Astrocyte (in vitro differentiated cells and primary cell): ENCODE measurements around the gene MAGI1. TPM values are rescaled to one million over a fixed set of nuclear protein-coding genes. Genes with fewer than 3 reads are reported as not detected.

ENCODE experiments used
- DNase-seq: peaks from one replicate; pipeline ENCODE4 v3.0.0-alpha.2; 2010; ENCODE audit warnings: low read depth
- FAIRE-seq: peaks from 2 replicates; lab custom pipeline; 2011; peaks lifted over from hg19 to GRCh38; lab: Jason Lieb, UNC
- H2AFZ ChIP-seq: 2 replicates; pipeline ENCODE4 v1.6.0; 2012; ENCODE audit warnings: low read depth, low read length, inconsistent platforms
- H3K27ac ChIP-seq: 2 replicates; pipeline ENCODE4 v1.5.1; 2011; ENCODE audit warnings: low read depth, low read length, inconsistent platforms
- H3K27me3 ChIP-seq: 2 replicates; pipeline ENCODE4 v1.6.0; 2011; ENCODE audit warnings: low read length, inconsistent platforms; ENCODE audit not compliant: insufficient read depth
- H3K36me3 ChIP-seq: 2 replicates; pipeline ENCODE4 v1.5.1; 2011; ENCODE audit warnings: low read length, inconsistent platforms; ENCODE audit not compliant: insufficient read depth
- H3K4me1 ChIP-seq: 2 replicates; pipeline ENCODE4 v1.5.1; 2011; ENCODE audit warnings: low read length, inconsistent platforms; ENCODE audit not compliant: insufficient read depth
- H3K4me2 ChIP-seq: 2 replicates; pipeline ENCODE4 v1.6.0; 2012; ENCODE audit warnings: low read length, inconsistent platforms
- H3K4me3 ChIP-seq: 2 replicates; pipeline ENCODE4 v1.5.1; 2011; ENCODE audit warnings: low read depth, mild to moderate bottlenecking, low read length, inconsistent platforms; ENCODE audit not compliant: insufficient read depth
- H3K79me2 ChIP-seq: 2 replicates; pipeline ENCODE4 v1.6.0; 2012; ENCODE audit warnings: mild to moderate bottlenecking, low read length, inconsistent platforms; ENCODE audit not compliant: insufficient read depth
- H3K9ac ChIP-seq: 2 replicates; pipeline ENCODE4 v1.6.0; 2012; ENCODE audit warnings: mild to moderate bottlenecking, low read length, inconsistent platforms
- H3K9me3 ChIP-seq: 2 replicates; pipeline ENCODE4 v1.5.1; 2012; ENCODE audit warnings: low read depth, mild to moderate bottlenecking, low read length, inconsistent platforms; ENCODE audit not compliant: insufficient read depth
- H4K20me1 ChIP-seq: 2 replicates; pipeline ENCODE4 v1.6.0; 2012; ENCODE audit warnings: low read length, inconsistent platforms; ENCODE audit not compliant: insufficient read depth
- H3K27ac Mint-ChIP-seq: one replicate; pipeline ENCODE4 v1.8.0; 2021; ENCODE audit warnings: mild to moderate bottlenecking, mixed read lengths; ENCODE audit not compliant: unreplicated experiment
- H3K27me3 Mint-ChIP-seq: one replicate; pipeline ENCODE4 v1.8.0; 2021; ENCODE audit warnings: low read depth, mixed read lengths; ENCODE audit not compliant: unreplicated experiment
- H3K36me3 Mint-ChIP-seq: one replicate; pipeline ENCODE4 v1.8.0; 2021; ENCODE audit warnings: low read depth, mixed read lengths; ENCODE audit not compliant: unreplicated experiment
- H3K4me1 Mint-ChIP-seq: one replicate; pipeline ENCODE4 v1.8.0; 2021; ENCODE audit warnings: low read depth, mixed read lengths; ENCODE audit not compliant: unreplicated experiment
- H3K4me3 Mint-ChIP-seq: one replicate; pipeline ENCODE4 v1.8.0; 2021; ENCODE audit warnings: mild to moderate bottlenecking, moderate library complexity, mixed read lengths; ENCODE audit not compliant: unreplicated experiment
- H3K9me3 Mint-ChIP-seq: one replicate; pipeline ENCODE4 v1.8.0; 2021; ENCODE audit warnings: mild to moderate bottlenecking, mixed read lengths; ENCODE audit not compliant: unreplicated experiment
- EZH2 ChIP-seq: IDR thresholded peaks from 2 replicates; pipeline ENCODE4 v1.6.1; 2012; ENCODE audit warnings: mild to moderate bottlenecking, low read length, inconsistent platforms; ENCODE audit not compliant: insufficient read depth
- total RNA-seq: library from RNA; stranded (reverse); gene quantifications from 2 replicates; pipeline ENCODE4 v1.2.1, GENCODE V29; 2021
- TF ChIP-seq, protein P1 (sequence below): IDR thresholded peaks from 2 replicates; pipeline ENCODE4 v1.5.1; 2011; ENCODE audit warnings: low read depth, mild to moderate bottlenecking, inconsistent platforms, low read length, moderate library complexity; ENCODE audit not compliant: insufficient read depth

Gene MAGI1
- total RNA-seq, 1 donor from 2014 or later, result 31.8 TPM

DNA sequence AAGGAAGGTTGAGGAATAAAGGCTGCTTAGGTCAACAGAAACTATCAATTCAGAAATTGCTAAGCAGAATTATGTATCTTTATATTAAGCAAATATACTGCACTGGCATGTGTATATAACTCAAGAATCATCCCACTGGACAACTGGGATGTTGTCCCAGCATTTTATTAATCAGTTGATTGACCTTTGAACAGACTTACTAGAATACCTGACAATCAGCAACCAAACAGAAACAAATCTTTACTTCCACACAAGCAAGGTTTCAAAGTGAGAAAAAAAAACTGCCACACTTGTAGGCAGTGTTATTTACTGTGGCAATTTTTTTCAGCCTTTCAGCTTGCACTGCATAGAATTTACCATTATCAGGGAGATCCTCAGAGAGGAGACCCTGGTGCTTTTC lies 218.8 kb downstream of the MAGI1 start:
- peaks cover 4% of the 10 kb centered on the region for H3K36me3 Mint-ChIP-seq
- no peak overlapping the region for H3K4me3 Mint-ChIP-seq
- FAIRE-seq (no peak), DNase-seq (no peak)
- Histone ChIP-seq H3K79me2 (peaks cover 4% of the 10 kb centered on the region), H3K36me3 (no peaks in the 10 kb centered on the region), H4K20me1 (peaks cover 18% of the 10 kb centered on the region), H3K9me3 (no peaks in the 10 kb centered on the region), H3K27me3 (no peaks in the 10 kb centered on the region), H3K9ac (no peak overlapping the region), H2AFZ (no peak overlapping the region), H3K4me1 (no peaks in the 10 kb centered on the region), H3K4me2 (no peak overlapping the region), H3K4me3 (no peak overlapping the region), H3K27ac (no peak overlapping the region)
- no peak for TF ChIP-seq EZH2
- TF ChIP-seq, protein P1, sequence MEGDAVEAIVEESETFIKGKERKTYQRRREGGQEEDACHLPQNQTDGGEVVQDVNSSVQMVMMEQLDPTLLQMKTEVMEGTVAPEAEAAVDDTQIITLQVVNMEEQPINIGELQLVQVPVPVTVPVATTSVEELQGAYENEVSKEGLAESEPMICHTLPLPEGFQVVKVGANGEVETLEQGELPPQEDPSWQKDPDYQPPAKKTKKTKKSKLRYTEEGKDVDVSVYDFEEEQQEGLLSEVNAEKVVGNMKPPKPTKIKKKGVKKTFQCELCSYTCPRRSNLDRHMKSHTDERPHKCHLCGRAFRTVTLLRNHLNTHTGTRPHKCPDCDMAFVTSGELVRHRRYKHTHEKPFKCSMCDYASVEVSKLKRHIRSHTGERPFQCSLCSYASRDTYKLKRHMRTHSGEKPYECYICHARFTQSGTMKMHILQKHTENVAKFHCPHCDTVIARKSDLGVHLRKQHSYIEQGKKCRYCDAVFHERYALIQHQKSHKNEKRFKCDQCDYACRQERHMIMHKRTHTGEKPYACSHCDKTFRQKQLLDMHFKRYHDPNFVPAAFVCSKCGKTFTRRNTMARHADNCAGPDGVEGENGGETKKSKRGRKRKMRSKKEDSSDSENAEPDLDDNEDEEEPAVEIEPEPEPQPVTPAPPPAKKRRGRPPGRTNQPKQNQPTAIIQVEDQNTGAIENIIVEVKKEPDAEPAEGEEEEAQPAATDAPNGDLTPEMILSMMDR, result no peak
- H3K9me3 Mint-ChIP-seq, result peaks cover 2% of the 10 kb centered on the region
- no peaks in the 10 kb centered on the region for H3K27me3 Mint-ChIP-seq
- no peak overlapping the region for H3K27ac Mint-ChIP-seq
- H3K4me1 Mint-ChIP-seq, result peaks cover 5% of the 10 kb centered on the region

DNA sequence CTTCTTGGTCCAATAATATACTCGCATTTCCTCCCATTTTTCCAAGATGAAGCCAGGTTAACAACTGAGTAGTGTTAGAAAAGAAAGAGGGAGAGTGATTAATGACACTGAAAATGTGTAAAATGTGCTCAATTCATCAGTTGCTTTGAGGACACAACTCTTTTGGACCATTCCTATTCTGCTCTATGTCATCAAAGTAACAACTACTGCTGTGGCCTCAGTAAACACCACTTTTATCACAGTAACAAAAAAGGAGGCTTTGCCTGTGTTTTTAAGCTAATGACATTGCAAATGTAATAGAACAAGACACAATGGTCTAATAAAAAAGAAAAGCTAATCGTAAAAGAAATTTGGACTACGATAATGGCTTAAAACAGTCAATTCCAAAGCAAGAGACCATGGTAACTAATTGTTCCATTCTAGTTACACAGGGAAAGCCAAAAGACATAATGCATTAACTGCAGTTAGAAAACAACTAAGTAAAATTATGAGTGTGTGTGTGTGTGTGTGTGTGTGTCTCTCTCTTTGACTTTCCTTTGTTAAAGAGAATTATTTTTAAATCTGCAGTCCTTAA lies 221.1 kb downstream of the MAGI1 start:
- no peak for DNase-seq
- Histone ChIP-seq H3K27ac (no peak overlapping the region), H3K27me3 (no peaks in the 10 kb centered on the region), H3K36me3 (no peaks in the 10 kb centered on the region), H4K20me1 (peaks cover 19% of the 10 kb centered on the region), H2AFZ (no peak overlapping the region), H3K9ac (no peak overlapping the region), H3K4me3 (no peak overlapping the region), H3K4me2 (no peak overlapping the region), H3K9me3 (no peaks in the 10 kb centered on the region), H3K79me2 (peaks cover 4% of the 10 kb centered on the region), H3K4me1 (no peaks in the 10 kb centered on the region)
- Mint-ChIP-seq H3K9me3 (peaks cover 2% of the 10 kb centered on the region), H3K36me3 (peaks cover 4% of the 10 kb centered on the region), H3K4me1 (peaks cover 5% of the 10 kb centered on the region), H3K27ac (no peak overlapping the region), H3K27me3 (no peaks in the 10 kb centered on the region), H3K4me3 (no peak overlapping the region)
- no peak for FAIRE-seq
- TF ChIP-seq EZH2, result no peak
- TF ChIP-seq, protein P1, result no peak

DNA sequence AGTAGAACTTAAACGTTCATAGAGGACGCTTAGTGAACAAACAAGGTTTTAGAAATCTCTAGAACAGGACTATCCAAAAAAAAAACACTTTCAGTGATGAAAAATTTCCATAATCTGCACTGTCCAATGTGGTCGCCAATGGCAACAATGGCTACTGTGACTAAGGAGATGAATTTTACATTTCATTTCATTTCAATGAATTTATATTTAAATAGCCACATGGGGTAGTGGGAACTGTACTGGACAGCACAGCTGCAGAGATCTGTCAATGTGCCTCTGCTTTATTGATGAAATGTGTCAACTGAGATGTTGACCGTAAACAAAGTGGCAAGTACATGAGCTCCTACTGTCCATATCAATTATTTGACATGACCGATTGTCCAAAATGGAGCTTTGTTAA lies 222.5 kb downstream of the MAGI1 start:
- Histone ChIP-seq H3K4me1 (peaks cover 8% of the 10 kb centered on the region), H3K4me3 (no peak overlapping the region), H3K36me3 (no peaks in the 10 kb centered on the region), H2AFZ (no peak overlapping the region), H3K9ac (no peak overlapping the region), H3K79me2 (peaks cover 4% of the 10 kb centered on the region), H3K9me3 (no peaks in the 10 kb centered on the region), H3K27me3 (no peaks in the 10 kb centered on the region), H3K4me2 (no peak overlapping the region), H3K27ac (no peak overlapping the region), H4K20me1 (peaks cover 15% of the 10 kb centered on the region)
- no peaks in the 10 kb centered on the region for H3K9me3 Mint-ChIP-seq
- H3K27me3 Mint-ChIP-seq, result no peaks in the 10 kb centered on the region
- TF ChIP-seq EZH2, result no peak
- TF ChIP-seq, protein P1, result no peak
- no peak overlapping the region for H3K4me3 Mint-ChIP-seq
- peaks cover 13% of the 10 kb centered on the region for H3K4me1 Mint-ChIP-seq
- no peak for FAIRE-seq
- no peak for DNase-seq
- no peaks in the 10 kb centered on the region for H3K36me3 Mint-ChIP-seq
- H3K27ac Mint-ChIP-seq, result no peak overlapping the region
